ENCODE measurements around the gene WASF3.

Gene WASF3

GRCh38 chr13:26544707-26545106 is 12.8 kb upstream of the WASF3 start:
- DNase-seq (ENCODE audit: extremely low read depth in 1 of 2, low read depth in 1 of 2), result no peak

GRCh38 chr13:26548205-26548765 is 9.2 kb upstream of the WASF3 start:
- no peak for DNase-seq (ENCODE audit: extremely low read depth in 1 of 2, low read depth in 1 of 2)

- DNase-seq (ENCODE audit: extremely low read depth in 1 of 2, low read depth in 1 of 2), result no peak
Measured at GRCh38 chr13:26549713-26550112, 7.8 kb upstream of the WASF3 start.

- DNase-seq (ENCODE audit: extremely low read depth in 1 of 2, low read depth in 1 of 2), result no peak
Measured at GRCh38 chr13:26551255-26551860, 6.1 kb upstream of the WASF3 start.

GRCh38 chr13:26555413-26555812 is 2.1 kb upstream of the WASF3 start:
- DNase-seq (ENCODE audit: extremely low read depth in 1 of 2, low read depth in 1 of 2), result no peak

- no peak for DNase-seq (ENCODE audit: extremely low read depth in 1 of 2, low read depth in 1 of 2)
Measured at GRCh38 chr13:26557051-26557392, 461 bp upstream of the WASF3 start.

GRCh38 chr13:26558074-26558805 is 757 bp downstream of the WASF3 start:
- no peak for DNase-seq (ENCODE audit: extremely low read depth in 1 of 2, low read depth in 1 of 2)

- no peak for DNase-seq (ENCODE audit: extremely low read depth in 1 of 2, low read depth in 1 of 2)
Measured at GRCh38 chr13:26558987-26559386, 1.5 kb downstream of the WASF3 start.

- no peak for DNase-seq (ENCODE audit: extremely low read depth in 1 of 2, low read depth in 1 of 2)
Measured at GRCh38 chr13:26560456-26560855, 3.0 kb downstream of the WASF3 start.

- no peak for DNase-seq (ENCODE audit: extremely low read depth in 1 of 2, low read depth in 1 of 2)
Measured at GRCh38 chr13:26561067-26561466, 3.6 kb downstream of the WASF3 start.

GRCh38 chr13:26561651-26562511 is 4.4 kb downstream of the WASF3 start:
- no peak for DNase-seq (ENCODE audit: extremely low read depth in 1 of 2, low read depth in 1 of 2)

GRCh38 chr13:26562512-26562890 is 5.0 kb downstream of the WASF3 start:
- DNase-seq (ENCODE audit: extremely low read depth in 1 of 2, low read depth in 1 of 2), result no peak

GRCh38 chr13:26563713-26564112 is 6.2 kb downstream of the WASF3 start:
- no peak for DNase-seq (ENCODE audit: extremely low read depth in 1 of 2, low read depth in 1 of 2)

- DNase-seq (ENCODE audit: extremely low read depth in 1 of 2, low read depth in 1 of 2), result no peak
Measured at GRCh38 chr13:26568132-26568815, 10.8 kb downstream of the WASF3 start.

GRCh38 chr13:26571518-26571917 is 14.0 kb downstream of the WASF3 start:
- DNase-seq (ENCODE audit: extremely low read depth in 1 of 2, low read depth in 1 of 2), result no peak

- no peak for DNase-seq (ENCODE audit: extremely low read depth in 1 of 2, low read depth in 1 of 2)
Measured at GRCh38 chr13:26575244-26575643, 17.8 kb downstream of the WASF3 start.

- no peak for DNase-seq (ENCODE audit: extremely low read depth in 1 of 2, low read depth in 1 of 2)
Measured at GRCh38 chr13:26579580-26579979, 22.1 kb downstream of the WASF3 start.

- no peak for DNase-seq (ENCODE audit: extremely low read depth in 1 of 2, low read depth in 1 of 2)
Measured at GRCh38 chr13:26583662-26584061, 26.2 kb downstream of the WASF3 start.

GRCh38 chr13:26584713-26585112 is 27.2 kb downstream of the WASF3 start:
- no peak for DNase-seq (ENCODE audit: extremely low read depth in 1 of 2, low read depth in 1 of 2)

GRCh38 chr13:26585136-26585535 is 27.7 kb downstream of the WASF3 start:
- DNase-seq (ENCODE audit: extremely low read depth in 1 of 2, low read depth in 1 of 2), result no peak

GRCh38 chr13:26587251-26587650 is 29.8 kb downstream of the WASF3 start:
- no peak for DNase-seq (ENCODE audit: extremely low read depth in 1 of 2, low read depth in 1 of 2)

Measured in stimulated activated CD8-positive, alpha-beta memory T cell treated with anti-CD3 and anti-CD28 coated beads, Interleukin-7, amount 100 ng/mL, for 48 hours (primary cell).